Measurements from ENCODE around the gene STAG3. TPM values are rescaled to one million over a fixed set of nuclear protein-coding genes. Genes with fewer than 3 reads are reported as not detected.

STAG3 gene
- total and polyA plus RNA-seq, 10 of the 15 experiments (the other 5 are each of a cell fraction or from before 2014, with no cell fraction given) = 73.0 to 306 (median 120) TPM

DNA sequence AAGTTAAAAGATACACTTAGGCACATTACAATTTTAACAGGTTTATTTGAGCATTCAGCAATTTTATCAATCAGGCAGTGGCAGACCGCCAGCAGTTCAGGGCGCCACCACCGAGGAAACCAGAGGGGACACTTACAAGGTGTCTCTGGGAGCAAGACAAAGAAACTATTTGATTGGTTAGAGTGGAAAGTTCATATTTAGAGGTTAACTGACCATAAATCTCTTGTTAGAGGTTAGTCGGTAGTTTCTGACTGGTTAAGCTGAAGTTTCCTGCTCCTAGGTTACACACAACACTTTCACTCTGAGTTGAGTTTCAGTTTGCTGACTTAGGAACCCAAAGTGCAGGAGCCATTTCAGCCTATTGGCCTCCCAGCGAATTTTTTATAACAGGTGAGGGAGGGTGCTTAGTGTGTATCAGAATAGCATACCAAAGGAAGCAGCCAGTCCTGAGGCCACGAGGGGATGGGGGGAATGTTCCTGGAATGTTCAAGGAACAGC is 31.2 kb downstream of the STAG3 start (continued):
- TF ChIP-seq CREM (IDR thresholded peaks at IDR 0.05; ENCODE audit: low read depth) (peak; percentile 70; the same call in 1 of the 2 replicates), RFX5 (IDR thresholded peaks at IDR 0.05; ENCODE audit: low read depth, low read length) (0 out of 2 replicates have a peak, but pooled peaks have one; percentile 21), JUND (IDR thresholded peaks at IDR 0.05; ENCODE audit: low read depth, low read length) (peak; percentile 28; the same call in 1 of the 2 replicates), ZBED1 (IDR thresholded peaks at IDR 0.05; ENCODE audit: borderline replicate concordance) (no peak; the same call in 1 of the 2 replicates), POLR2A (IDR thresholded peaks at IDR 0.05; ENCODE audit: low read depth, low read length) (no peak), WRNIP1 (IDR thresholded peaks at IDR 0.05; ENCODE audit: borderline replicate concordance, low read depth, low read length) (no peak), ZNF384 (IDR thresholded peaks at IDR 0.05; ENCODE audit: borderline replicate concordance, low read depth, low read length) (peak; percentile 96), ZNF622 (IDR thresholded peaks at IDR 0.05) (no peak), ASH2L (IDR thresholded peaks at IDR 0.05; ENCODE audit: borderline replicate concordance, low read depth) (no peak), FOS (IDR thresholded peaks at IDR 0.05; ENCODE audit: borderline replicate concordance, extremely low read depth, insufficient read length) (no peak), KAT2A (conservative IDR thresholded peaks at IDR 0.05; ENCODE audit: control insufficient read depth, low read depth, low read length) (no peak), HSF1 (IDR thresholded peaks at IDR 0.05; ENCODE audit: low read depth, low read length) (no peak), RELA (IDR thresholded peaks at IDR 0.05; ENCODE audit: borderline replicate concordance, partially characterized antibody) (no peak), SRF (IDR thresholded peaks at IDR 0.05; ENCODE audit: low read depth in 2 of 2, low read length in 2 of 2) (no peak), RAD51 (IDR thresholded peaks at IDR 0.05) (no peak), RUNX3 (IDR thresholded peaks at IDR 0.05; ENCODE audit: low read length) (peak; percentile 91), ZNF24 (IDR thresholded peaks at IDR 0.05) (no peak)
- TF ChIP-seq, protein P1, sequence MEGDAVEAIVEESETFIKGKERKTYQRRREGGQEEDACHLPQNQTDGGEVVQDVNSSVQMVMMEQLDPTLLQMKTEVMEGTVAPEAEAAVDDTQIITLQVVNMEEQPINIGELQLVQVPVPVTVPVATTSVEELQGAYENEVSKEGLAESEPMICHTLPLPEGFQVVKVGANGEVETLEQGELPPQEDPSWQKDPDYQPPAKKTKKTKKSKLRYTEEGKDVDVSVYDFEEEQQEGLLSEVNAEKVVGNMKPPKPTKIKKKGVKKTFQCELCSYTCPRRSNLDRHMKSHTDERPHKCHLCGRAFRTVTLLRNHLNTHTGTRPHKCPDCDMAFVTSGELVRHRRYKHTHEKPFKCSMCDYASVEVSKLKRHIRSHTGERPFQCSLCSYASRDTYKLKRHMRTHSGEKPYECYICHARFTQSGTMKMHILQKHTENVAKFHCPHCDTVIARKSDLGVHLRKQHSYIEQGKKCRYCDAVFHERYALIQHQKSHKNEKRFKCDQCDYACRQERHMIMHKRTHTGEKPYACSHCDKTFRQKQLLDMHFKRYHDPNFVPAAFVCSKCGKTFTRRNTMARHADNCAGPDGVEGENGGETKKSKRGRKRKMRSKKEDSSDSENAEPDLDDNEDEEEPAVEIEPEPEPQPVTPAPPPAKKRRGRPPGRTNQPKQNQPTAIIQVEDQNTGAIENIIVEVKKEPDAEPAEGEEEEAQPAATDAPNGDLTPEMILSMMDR (IDR thresholded peaks at IDR 0.05 in 2 of 3, conservative IDR thresholded peaks at IDR 0.05 in 1 of 3; ENCODE audit: control insufficient read depth in 2 of 3, extremely low read depth in 1 of 3, insufficient read depth in 1 of 3, low read depth in 3 of 3, low read length in 3 of 3) = peak in 1 of 3 experiments; percentile 25; a peak in 1 of 6 replicates
- TF ChIP-seq, protein P2, sequence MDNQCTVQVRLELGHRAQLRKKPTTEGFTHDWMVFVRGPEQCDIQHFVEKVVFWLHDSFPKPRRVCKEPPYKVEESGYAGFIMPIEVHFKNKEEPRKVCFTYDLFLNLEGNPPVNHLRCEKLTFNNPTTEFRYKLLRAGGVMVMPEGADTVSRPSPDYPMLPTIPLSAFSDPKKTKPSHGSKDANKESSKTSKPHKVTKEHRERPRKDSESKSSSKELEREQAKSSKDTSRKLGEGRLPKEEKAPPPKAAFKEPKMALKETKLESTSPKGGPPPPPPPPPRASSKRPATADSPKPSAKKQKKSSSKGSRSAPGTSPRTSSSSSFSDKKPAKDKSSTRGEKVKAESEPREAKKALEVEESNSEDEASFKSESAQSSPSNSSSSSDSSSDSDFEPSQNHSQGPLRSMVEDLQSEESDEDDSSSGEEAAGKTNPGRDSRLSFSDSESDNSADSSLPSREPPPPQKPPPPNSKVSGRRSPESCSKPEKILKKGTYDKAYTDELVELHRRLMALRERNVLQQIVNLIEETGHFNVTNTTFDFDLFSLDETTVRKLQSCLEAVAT (IDR thresholded peaks at IDR 0.05) = peak; percentile 70
- TF ChIP-seq, protein P3, sequence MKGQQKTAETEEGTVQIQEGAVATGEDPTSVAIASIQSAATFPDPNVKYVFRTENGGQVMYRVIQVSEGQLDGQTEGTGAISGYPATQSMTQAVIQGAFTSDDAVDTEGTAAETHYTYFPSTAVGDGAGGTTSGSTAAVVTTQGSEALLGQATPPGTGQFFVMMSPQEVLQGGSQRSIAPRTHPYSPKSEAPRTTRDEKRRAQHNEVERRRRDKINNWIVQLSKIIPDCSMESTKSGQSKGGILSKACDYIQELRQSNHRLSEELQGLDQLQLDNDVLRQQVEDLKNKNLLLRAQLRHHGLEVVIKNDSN (IDR thresholded peaks at IDR 0.05; ENCODE audit: borderline replicate concordance, extremely low read length, insufficient read depth, low read depth, low read length) = no peak
- TF ChIP-seq, protein P4, sequence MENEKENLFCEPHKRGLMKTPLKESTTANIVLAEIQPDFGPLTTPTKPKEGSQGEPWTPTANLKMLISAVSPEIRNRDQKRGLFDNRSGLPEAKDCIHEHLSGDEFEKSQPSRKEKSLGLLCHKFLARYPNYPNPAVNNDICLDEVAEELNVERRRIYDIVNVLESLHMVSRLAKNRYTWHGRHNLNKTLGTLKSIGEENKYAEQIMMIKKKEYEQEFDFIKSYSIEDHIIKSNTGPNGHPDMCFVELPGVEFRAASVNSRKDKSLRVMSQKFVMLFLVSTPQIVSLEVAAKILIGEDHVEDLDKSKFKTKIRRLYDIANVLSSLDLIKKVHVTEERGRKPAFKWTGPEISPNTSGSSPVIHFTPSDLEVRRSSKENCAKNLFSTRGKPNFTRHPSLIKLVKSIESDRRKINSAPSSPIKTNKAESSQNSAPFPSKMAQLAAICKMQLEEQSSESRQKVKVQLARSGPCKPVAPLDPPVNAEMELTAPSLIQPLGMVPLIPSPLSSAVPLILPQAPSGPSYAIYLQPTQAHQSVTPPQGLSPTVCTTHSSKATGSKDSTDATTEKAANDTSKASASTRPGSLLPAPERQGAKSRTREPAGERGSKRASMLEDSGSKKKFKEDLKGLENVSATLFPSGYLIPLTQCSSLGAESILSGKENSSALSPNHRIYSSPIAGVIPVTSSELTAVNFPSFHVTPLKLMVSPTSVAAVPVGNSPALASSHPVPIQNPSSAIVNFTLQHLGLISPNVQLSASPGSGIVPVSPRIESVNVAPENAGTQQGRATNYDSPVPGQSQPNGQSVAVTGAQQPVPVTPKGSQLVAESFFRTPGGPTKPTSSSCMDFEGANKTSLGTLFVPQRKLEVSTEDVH (IDR thresholded peaks at IDR 0.05; ENCODE audit: low read depth, partially characterized antibody) = no peak
